GM12878 (cell line): Measurements from ENCODE around the gene TRHDE. TPM values are rescaled to one million over a fixed set of nuclear protein-coding genes. Genes with fewer than 3 reads are reported as not detected.

Experiments used
- ATAC-seq: fragments of 200-7000 bp; cut with Tn5 transposase; 3 replicates; pipeline ENCODE4 v1.9.1; 2020; ENCODE audit warnings: mild to moderate bottlenecking, moderate library complexity
- BruUV-seq: library from RNA; stranded (reverse); fragments of 400-500 nt; replicated peaks from 2 replicates; lab custom pipeline; 2021; lab: Mats Ljungman, UMichigan
- CTCF ChIA-PET: fragments of 300-600 bp; sonication (Branson Sonifier 250); formaldehyde crosslinking; extraction: SDS; loops from one replicate; lab custom pipeline; 2021; ENCODE audit warnings: inconsistent platforms; lab: Yijun Ruan, JAX
- POLR2A ChIA-PET: fragments of 350-600 bp; formaldehyde crosslinking; extraction: SDS; loops from one replicate; lab custom pipeline; 2021; ENCODE audit warnings: inconsistent platforms; lab: Charles Lee
- RAD21 ChIA-PET: fragments of 300-600 bp; sonication (Branson Sonifier 250); formaldehyde crosslinking; loops from one replicate; lab custom pipeline; 2023; ENCODE audit warnings: antibody characterized with exemption; ENCODE audit not compliant: unreplicated experiment; lab: Charles Lee
- SMC1A ChIA-PET: fragments of 300-600 bp; sonication (Branson Sonifier 250); formaldehyde crosslinking; loops from one replicate; lab custom pipeline; 2023; ENCODE audit not compliant: unreplicated experiment, uncharacterized antibody; lab: Charles Lee
- DNase-seq: peaks from one replicate; pipeline ENCODE4 v3.0.0-alpha.2; 2011; ENCODE audit warnings: low read depth, low spot score
- FAIRE-seq: peaks from 3 replicates; lab custom pipeline; 2011; peaks lifted over from hg19 to GRCh38; lab: Jason Lieb, UNC
- H2AFZ ChIP-seq: 2 replicates; pipeline ENCODE4 v1.6.0; 2011; ENCODE audit warnings: low read depth, low read length, control low read depth; ENCODE audit not compliant: control insufficient read depth
- H3K27ac ChIP-seq: 2 replicates; pipeline ENCODE4 v1.5.1; 2011; ENCODE audit warnings: control low read depth; ENCODE audit not compliant: control insufficient read depth, insufficient read depth
- H3K27me3 ChIP-seq, 2 experiments: replicated peaks in 1 of 2; 2 replicates each; pipeline versions ENCODE4 v1.6.0 to v1.6.1; 2011; ENCODE audit warnings: low read length in 1 of 2; ENCODE audit not compliant: control insufficient read depth in 2 of 2, insufficient read depth in 2 of 2
- H3K36me3 ChIP-seq, 2 experiments: 2 replicates each; pipeline ENCODE4 v1.5.1; 2011; ENCODE audit warnings: low read length in 1 of 2; ENCODE audit not compliant: control insufficient read depth in 2 of 2, insufficient read depth in 2 of 2
- H3K4me1 ChIP-seq: 2 replicates; pipeline ENCODE4 v1.6.1; 2011; ENCODE audit warnings: mild to moderate bottlenecking, low read length, moderate library complexity, mixed read lengths; ENCODE audit not compliant: control insufficient read depth, insufficient read depth
- H3K4me2 ChIP-seq: 2 replicates; pipeline ENCODE4 v1.6.0; 2011; ENCODE audit warnings: control low read depth; ENCODE audit not compliant: control insufficient read depth, insufficient read depth
- H3K4me3 ChIP-seq: fragments of 200-600 bp; sonication (generic); 2 replicates; pipeline ENCODE4 v1.5.1; 2016
- H3K79me2 ChIP-seq: 2 replicates; pipeline ENCODE4 v1.6.0; 2011; ENCODE audit warnings: low read length; ENCODE audit not compliant: control insufficient read depth, insufficient read depth
- H3K9ac ChIP-seq: 2 replicates; pipeline ENCODE4 v1.8.0; 2011; ENCODE audit warnings: low read length, control low read depth, mixed read lengths; ENCODE audit not compliant: control insufficient read depth, insufficient read depth
- H3K9me3 ChIP-seq: replicated peaks from 3 replicates; pipeline ENCODE4 v1.5.1; 2011; ENCODE audit warnings: mild to moderate bottlenecking, low read length; ENCODE audit not compliant: control insufficient read depth, insufficient read depth
- H4K20me1 ChIP-seq: 2 replicates; pipeline ENCODE4 v1.6.0; 2011; ENCODE audit not compliant: control insufficient read depth, insufficient read depth
- EP300 ChIP-seq, 2 experiments: fragments of 150-350 bp in 1 of 2; IDR thresholded peaks; 2 replicates each; pipeline ENCODE4 v1.6.1; 2011 to 2012; ENCODE audit warnings: low read depth in 2 of 2, low read length in 2 of 2, borderline replicate concordance in 1 of 2, improper control_type of control experiment in 1 of 2, inconsistent platforms in 1 of 2; ENCODE audit not compliant: control insufficient read depth in 1 of 2
- HDAC6 ChIP-seq: fragments of 200-600 bp; sonication (generic); IDR thresholded peaks from one replicate; pipeline ENCODE4 v1.8.0; 2017; ENCODE audit warnings: antibody characterized with exemption; ENCODE audit not compliant: unreplicated experiment
- IRF4 ChIP-seq: IDR thresholded peaks from 2 replicates; pipeline ENCODE4 v1.6.1; 2011; ENCODE audit warnings: low read depth, low read length
- RUNX3 ChIP-seq: IDR thresholded peaks from 2 replicates; pipeline ENCODE4 v1.6.1; 2012; ENCODE audit warnings: low read length, inconsistent platforms
- SREBF1 ChIP-seq: IDR thresholded peaks from 2 replicates; pipeline ENCODE4 v1.6.1; 2012; ENCODE audit warnings: mild to moderate bottlenecking, low read length
- SUPT20H ChIP-seq: IDR thresholded peaks from 2 replicates; pipeline ENCODE4 v1.6.1; 2011; ENCODE audit warnings: low read depth, mild to moderate bottlenecking, low read length, moderate library complexity, borderline replicate concordance; ENCODE audit not compliant: control insufficient read depth
- TBL1XR1 ChIP-seq: IDR thresholded peaks from 2 replicates; pipeline ENCODE4 v1.6.1; 2012; ENCODE audit warnings: low read depth, low read length, improper control_type of control experiment
- USF2 ChIP-seq: IDR thresholded peaks from 2 replicates; pipeline ENCODE4 v1.6.1; 2011; ENCODE audit warnings: low read depth, low read length, improper control_type of control experiment, borderline replicate concordance
- WGBS: methylation state at CpG from one replicate; pipeline ENCODE4 v1.1.6; 2016; ENCODE audit warnings: low lambda C conversion rate; ENCODE audit not compliant: insufficient replicate concordance, insufficient coverage; ENCODE audit errors: missing lambda C conversion rate; 5-methylcytosine and 5-hydroxymethylcytosine counted together
- in situ Hi-C: fragments of 300-500 bp; cut with MboI; formaldehyde crosslinking; loops from 9 replicates; pipeline ENCODE4 v1.14.3; 2018; ENCODE audit warnings: mixed read lengths
- intact Hi-C: fragments of 100-400 bp; cut with micrococcal nuclease; formaldehyde crosslinking; loops from one replicate; pipeline ENCODE4 v1.14.2; 2022; ENCODE audit not compliant: unreplicated experiment
- polyA plus RNA-seq, 11 experiments: library from polyadenylated mRNA; depleted of rRNA in 4 of 11; unstranded in 6 of 11; stranded (reverse) in 5 of 11; fragments of >200 nt; fragmentation: Nextera tagmentation in 4 of 11; fragmentation: Illumina TruSeq in 1 of 11; extraction: Ambion mirVana in 4 of 11; extraction: Trizol in 1 of 11; gene quantifications; 1 replicate in 1 of 11; 2 replicates in 10 of 11; pipeline versions ENCODE4 v1.2.1 to v1.2.3, GENCODE V29; 2011 to 2016; ENCODE audit warnings: inconsistent platforms in 2 of 11, missing spikeins in 2 of 11, low read depth in 1 of 11
- total RNA-seq, 4 experiments: library from RNA; depleted of rRNA in 3 of 4; stranded (reverse); fragments of >200 nt in 3 of 4; fragmentation: Illumina TruSeq in 1 of 4; extraction: Trizol in 1 of 4; gene quantifications; 2 replicates each; pipeline versions ENCODE4 v1.2.1 to v1.2.3, GENCODE V29; 2013 to 2021
- TF ChIP-seq, protein P1 (sequence below): fragments of 450-650 bp; formaldehyde crosslinking; IDR thresholded peaks from 2 replicates; pipeline ENCODE4 v1.4.0; 2020; ENCODE audit warnings: mild to moderate bottlenecking, moderate library complexity

TRHDE gene
- total and polyA plus RNA-seq, 10 of the 15 experiments (the other 5 are each of a cell fraction or from before 2014, with no cell fraction given) = not detected

DNA sequence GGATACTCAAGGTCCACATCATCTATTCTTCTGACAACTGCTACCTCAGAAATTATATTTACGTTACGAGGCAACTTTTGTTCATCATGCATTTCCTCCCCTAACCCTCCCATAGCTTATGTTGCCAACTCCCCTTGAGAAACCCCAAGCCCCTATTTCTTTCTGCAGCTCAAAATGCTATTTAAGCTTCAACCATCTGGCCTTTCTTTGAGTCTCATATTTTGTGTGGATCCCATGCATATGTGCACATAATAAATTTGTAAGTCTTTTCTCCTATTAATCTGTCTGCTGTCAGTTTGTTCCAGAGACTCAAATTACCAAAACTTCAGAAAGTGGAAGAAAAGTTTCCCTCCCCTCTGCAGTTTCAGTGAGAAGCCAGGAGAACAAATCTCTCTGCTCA is 444.1 kb downstream of the TRHDE start:
- RAD21 ChIA-PET = no interaction called here
- Histone ChIP-seq H3K9me3 (no peaks in the 10 kb centered on the region), H3K4me3 (no peak overlapping the region), H3K36me3 (no peaks in the 10 kb centered on the region), H4K20me1 (no peaks in the 10 kb centered on the region), H2AFZ (no peak overlapping the region), H3K27ac (no peak overlapping the region), H3K9ac (no peak overlapping the region), H3K27me3 (no peaks in the 10 kb centered on the region), H3K4me2 (no peak overlapping the region), H3K4me1 (no peaks in the 10 kb centered on the region), H3K79me2 (no peaks in the 10 kb centered on the region)
- 23% methylated on average over 2 of the region's 2 CpGs for WGBS
- ATAC-seq (no peak), FAIRE-seq (no peak), DNase-seq (no peak)
- intact Hi-C loops (no loop called here), in situ Hi-C loops (no loop called here)
- CTCF ChIA-PET = interaction anchor here (0.6 kb wide), 1 partner anchor 28 kb away, joined by 3 read pairs; no protein-coding TSS in a partner anchor
- BruUV-seq = no TSS peak
- POLR2A ChIA-PET = no interaction called here
- SMC1A ChIA-PET = no interaction called here
- TF ChIP-seq SREBF1 (no peak), USF2 (no peak), HDAC6 (no peak), IRF4 (no peak), RUNX3 (no peak)

DNA sequence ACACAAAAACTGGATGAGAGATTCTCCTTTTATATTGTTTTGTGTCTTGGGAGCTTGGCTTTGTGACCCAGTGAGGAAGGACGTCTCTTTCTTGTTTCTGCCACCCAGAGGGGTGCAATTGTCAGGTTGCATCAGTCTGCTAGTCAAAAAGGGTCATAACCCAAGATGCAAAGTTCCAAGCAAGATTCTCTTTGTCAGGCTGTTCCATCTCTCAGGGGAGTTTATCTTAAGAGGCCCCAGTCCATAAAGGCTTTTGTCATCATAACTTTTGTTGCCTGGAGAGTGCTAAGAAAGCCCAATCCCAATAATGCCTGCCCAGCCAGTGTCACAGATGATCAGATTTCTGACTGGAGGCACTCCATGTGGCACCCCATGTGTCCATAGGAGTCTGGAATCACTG is 444.9 kb downstream of the TRHDE start:
- Histone ChIP-seq H3K4me1 (no peaks in the 10 kb centered on the region), H3K27ac (no peak overlapping the region), H4K20me1 (no peaks in the 10 kb centered on the region), H3K36me3 (no peaks in the 10 kb centered on the region), H2AFZ (no peak overlapping the region), H3K9me3 (no peaks in the 10 kb centered on the region), H3K4me2 (no peak overlapping the region), H3K9ac (no peak overlapping the region), H3K79me2 (no peaks in the 10 kb centered on the region), H3K27me3 (no peaks in the 10 kb centered on the region), H3K4me3 (no peak overlapping the region)
- FAIRE-seq (no peak), DNase-seq (no peak), ATAC-seq (no peak)
- CTCF ChIA-PET = no interaction called here
- SMC1A ChIA-PET = no interaction called here
- WGBS = 0% methylated on average over 1 of the region's 1 CpG
- RAD21 ChIA-PET = no interaction called here
- POLR2A ChIA-PET = no interaction called here
- in situ Hi-C loops (no loop called here), intact Hi-C loops (no loop called here)
- TF ChIP-seq SUPT20H = no peak
- TF ChIP-seq, protein P1, sequence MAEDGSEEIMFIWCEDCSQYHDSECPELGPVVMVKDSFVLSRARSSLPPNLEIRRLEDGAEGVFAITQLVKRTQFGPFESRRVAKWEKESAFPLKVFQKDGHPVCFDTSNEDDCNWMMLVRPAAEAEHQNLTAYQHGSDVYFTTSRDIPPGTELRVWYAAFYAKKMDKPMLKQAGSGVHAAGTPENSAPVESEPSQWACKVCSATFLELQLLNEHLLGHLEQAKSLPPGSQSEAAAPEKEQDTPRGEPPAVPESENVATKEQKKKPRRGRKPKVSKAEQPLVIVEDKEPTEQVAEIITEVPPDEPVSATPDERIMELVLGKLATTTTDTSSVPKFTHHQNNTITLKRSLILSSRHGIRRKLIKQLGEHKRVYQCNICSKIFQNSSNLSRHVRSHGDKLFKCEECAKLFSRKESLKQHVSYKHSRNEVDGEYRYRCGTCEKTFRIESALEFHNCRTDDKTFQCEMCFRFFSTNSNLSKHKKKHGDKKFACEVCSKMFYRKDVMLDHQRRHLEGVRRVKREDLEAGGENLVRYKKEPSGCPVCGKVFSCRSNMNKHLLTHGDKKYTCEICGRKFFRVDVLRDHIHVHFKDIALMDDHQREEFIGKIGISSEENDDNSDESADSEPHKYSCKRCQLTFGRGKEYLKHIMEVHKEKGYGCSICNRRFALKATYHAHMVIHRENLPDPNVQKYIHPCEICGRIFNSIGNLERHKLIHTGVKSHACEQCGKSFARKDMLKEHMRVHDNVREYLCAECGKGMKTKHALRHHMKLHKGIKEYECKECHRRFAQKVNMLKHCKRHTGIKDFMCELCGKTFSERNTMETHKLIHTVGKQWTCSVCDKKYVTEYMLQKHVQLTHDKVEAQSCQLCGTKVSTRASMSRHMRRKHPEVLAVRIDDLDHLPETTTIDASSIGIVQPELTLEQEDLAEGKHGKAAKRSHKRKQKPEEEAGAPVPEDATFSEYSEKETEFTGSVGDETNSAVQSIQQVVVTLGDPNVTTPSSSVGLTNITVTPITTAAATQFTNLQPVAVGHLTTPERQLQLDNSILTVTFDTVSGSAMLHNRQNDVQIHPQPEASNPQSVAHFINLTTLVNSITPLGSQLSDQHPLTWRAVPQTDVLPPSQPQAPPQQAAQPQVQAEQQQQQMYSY (CRISPR knock-in tag) = no peak
- no peak for TF ChIP-seq TBL1XR1
- no peak for TF ChIP-seq EP300 (IDR thresholded peaks at IDR 0.05; ENCODE audit: borderline replicate concordance in 1 of 2, control insufficient read depth in 1 of 2, low read depth in 2 of 2, low read length in 2 of 2)
- BruUV-seq = no TSS peak
